GM12892 (cell line): ENCODE data around the gene CD36.
A peak's percentile ranks its signal among the peaks of the same experiment; 100 is the strongest.

Experiments
- DNase-seq: peaks from one replicate; pipeline ENCODE4 v3.0.0; 2011; ENCODE audit not compliant: insufficient read length
- FAIRE-seq: peaks from 2 replicates; lab custom pipeline; 2011; peaks lifted over from hg19 to GRCh38; lab: Jason Lieb, UNC
- POLR2A ChIP-seq: IDR thresholded peaks from 2 replicates; pipeline ENCODE4 v1.6.1; 2011; ENCODE audit warnings: low read depth, low read length, control low read depth
- POLR2AphosphoS5 ChIP-seq: IDR thresholded peaks from 2 replicates; pipeline ENCODE4 v1.6.1; 2011; ENCODE audit warnings: low read depth, low read length, control low read depth
- TAF1 ChIP-seq: IDR thresholded peaks from 2 replicates; pipeline ENCODE4 v1.6.1; 2011; ENCODE audit warnings: low read depth, mild to moderate bottlenecking, control low read depth, low read length, borderline replicate concordance

CD36 gene

DNA sequence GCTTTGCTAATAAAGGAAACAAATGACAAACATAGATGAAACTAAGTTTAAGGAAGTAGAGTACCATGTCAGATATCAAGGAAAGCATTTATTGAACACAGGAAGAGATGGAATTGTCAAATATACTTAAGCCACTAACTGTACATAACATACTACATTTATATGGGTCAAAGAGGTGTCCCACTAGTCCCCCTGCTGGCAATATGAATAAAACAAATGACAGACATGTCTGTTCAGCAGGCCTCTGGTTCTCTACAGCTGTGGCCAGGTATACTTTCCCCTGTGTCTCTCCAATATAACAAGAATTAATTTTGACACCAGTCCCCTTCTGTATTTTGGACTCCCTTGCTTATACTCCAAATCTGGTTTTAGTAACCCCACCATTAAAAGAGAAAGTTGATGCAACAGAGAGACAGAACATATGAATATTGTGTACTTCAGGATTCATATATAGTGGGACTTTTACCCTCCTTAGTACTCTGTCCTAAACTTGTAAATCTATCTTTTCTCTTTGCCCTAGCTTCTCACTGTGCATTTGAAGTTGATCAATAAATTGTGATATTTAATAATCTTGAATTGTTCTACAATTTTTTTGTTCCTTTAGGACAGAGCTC lies 42.9 kb downstream of the CD36 start:
- TF ChIP-seq POLR2A (no peak), POLR2AphosphoS5 (no peak), TAF1 (no peak)
- no peak for DNase-seq
- FAIRE-seq, result no peak

DNA sequence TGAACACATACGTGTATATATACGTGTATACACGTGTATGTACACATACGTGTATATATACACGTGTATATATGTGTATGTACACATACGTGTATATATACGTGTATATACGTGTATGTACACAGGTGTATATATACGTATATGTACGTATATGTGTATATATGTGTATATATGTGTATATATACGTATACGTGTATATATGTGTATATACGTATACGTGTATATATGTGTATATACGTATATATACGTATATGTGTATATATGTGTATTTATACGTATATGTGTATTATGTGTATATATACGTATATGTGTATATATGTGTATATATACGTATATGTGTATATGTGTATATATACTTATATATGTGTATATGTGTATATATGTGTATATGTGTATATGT lies 44.3 kb downstream of the CD36 start:
- FAIRE-seq (no peak), DNase-seq (no peak)
- TF ChIP-seq POLR2A (no peak), TAF1 (no peak), POLR2AphosphoS5 (no peak)

DNA sequence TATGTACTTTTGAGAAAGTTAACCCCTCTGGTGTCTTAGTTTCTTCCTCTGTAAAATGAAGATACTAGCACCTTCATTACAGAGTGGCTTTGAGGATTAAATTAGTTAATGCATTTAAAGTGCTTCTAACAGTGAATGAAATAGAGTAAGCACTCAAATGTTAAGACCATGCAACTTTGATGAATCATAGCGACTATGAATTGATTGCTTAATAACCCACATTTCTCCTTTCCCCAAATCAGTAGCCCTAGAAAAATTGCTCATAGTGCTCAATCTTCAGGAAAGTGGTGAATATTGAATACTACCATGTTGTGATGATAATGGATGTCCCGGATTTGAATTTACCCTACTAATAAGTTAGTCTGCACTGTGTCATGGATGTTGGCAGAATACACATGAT lies 48.1 kb downstream of the CD36 start:
- FAIRE-seq, result no peak
- no peak for DNase-seq
- TF ChIP-seq TAF1, result no peak
- TF ChIP-seq POLR2A, result no peak

DNA sequence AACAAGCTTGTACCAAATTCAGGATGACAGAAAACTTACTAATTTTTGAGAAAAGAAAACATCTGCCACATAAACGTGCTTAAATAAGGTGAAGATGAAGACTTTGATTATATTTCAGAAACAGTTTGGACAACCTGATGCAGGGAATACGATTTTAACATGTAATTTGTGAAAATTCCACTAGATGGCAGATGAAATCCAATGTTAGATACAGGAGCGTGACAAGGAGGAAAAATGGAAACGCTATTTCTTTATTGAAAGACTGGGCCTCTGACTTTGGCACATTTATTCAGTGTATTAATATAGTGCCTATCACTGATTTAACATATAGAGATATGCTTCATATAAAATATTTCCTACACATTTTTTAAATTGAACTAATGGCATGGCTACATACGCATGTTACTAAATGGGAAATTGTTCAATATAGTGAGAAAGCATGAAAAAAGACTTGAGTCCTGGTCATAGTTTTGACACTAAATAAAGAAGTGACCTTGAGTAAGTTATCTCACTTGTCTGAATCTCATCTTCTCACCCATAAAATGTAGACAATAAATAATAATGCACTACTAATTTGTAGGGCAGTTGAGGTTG lies 60.7 kb downstream of the CD36 start:
- peak; percentile 90 for FAIRE-seq
- no peak for DNase-seq
- TF ChIP-seq TAF1 (no peak), POLR2AphosphoS5 (no peak), POLR2A (no peak)

DNA sequence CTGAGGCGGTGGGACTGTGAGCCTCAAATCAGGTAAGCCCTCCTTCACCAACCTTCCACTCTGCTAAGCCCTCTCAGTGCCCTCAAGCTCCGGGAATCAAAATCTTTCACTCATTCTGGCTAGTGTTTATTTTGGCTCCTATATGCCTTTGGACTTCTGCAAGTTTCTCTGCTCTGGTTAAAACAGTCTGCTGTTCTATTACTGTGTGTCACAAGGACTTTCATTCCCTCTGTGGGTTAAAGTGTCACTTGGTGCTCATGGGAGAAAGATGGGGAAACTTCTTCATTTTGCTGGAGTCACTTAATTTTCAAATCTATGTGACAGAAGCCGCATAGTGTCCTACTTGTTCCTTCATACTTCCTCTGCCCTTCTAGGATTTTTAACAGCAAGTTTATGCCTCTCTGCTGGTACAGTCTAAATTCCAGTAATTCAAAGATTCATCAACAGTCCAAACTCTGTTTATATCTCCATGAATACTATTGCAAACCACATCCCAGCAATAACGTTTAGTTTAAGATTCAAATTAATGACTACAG lies 61.3 kb downstream of the CD36 start:
- no peak for TF ChIP-seq TAF1
- TF ChIP-seq POLR2AphosphoS5, result no peak
- no peak for TF ChIP-seq POLR2A
- no peak for DNase-seq
- no peak for FAIRE-seq

DNA sequence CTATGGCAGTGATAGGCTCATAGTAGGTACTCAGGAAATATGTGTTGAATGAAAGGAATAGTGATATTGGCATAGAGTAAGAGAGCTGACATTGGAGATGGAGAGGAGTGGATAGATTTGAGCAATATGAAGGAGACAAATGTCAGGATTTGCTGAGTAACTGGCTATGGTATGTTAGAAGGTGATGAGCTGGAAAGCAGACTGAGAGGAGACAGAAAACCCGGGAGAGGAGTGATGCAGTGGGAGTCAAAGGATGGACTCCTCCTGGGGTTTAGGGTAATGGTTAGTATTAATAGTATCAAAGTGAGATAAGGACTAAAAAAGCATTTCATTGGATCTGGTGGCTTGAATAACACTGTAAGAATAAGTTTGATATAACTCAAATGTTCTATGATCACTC lies 64.8 kb downstream of the CD36 start:
- TF ChIP-seq POLR2AphosphoS5 (no peak), POLR2A (no peak), TAF1 (no peak)
- DNase-seq (no peak), FAIRE-seq (no peak)

DNA sequence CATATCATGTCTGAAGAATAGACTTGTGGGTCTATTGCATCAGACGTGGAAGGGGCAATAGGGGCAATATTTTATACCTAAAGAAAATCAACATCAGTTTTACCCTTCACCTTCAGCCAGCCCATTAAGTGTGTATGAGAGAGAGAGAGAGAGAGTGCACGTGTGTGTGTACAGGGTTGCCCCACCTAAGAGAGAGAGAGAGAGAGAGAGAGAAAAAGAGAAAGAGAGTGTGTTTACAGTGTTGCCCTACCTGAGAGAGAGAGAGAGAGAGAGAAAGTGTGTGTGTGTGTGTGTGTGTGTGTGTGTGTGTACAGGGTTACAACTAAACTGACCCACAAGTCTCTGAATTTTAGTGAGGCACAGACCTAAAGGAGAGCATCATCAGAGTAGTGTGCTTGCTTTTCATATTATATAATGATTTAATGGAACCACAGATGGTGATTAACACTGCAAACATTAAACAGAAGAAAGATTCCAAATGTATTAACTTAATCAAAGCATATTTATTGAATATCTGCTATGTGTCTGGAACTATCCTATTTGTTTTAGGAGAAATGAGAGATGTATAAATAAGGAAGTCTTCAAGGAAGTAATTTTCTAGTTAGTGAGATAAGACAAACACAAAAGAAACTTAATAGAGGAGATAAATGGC lies 66.8 kb downstream of the CD36 start:
- DNase-seq (no peak), FAIRE-seq (no peak)
- TF ChIP-seq TAF1, result no peak
- no peak for TF ChIP-seq POLR2A
- no peak for TF ChIP-seq POLR2AphosphoS5

DNA sequence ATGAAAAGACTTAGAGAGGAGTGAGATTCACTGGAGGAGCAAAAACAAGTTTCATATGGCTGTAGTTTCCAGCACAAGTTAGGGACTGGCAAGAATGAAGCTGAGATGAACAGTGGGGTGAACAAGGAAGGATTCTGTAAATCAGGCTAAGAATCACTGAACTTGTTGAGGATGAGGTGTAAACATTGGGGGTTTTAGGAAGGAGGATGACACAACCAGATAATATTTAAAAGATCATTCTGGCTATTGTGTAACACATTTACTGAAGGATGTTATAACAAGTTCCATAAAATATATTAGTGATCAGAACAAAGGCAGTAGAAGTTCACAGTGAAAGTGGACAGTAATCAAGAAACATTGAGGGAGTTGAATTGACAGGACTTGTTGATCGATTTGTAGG lies 68.9 kb downstream of the CD36 start:
- FAIRE-seq (no peak), DNase-seq (no peak)
- TF ChIP-seq TAF1 (no peak), POLR2A (no peak), POLR2AphosphoS5 (no peak)

DNA sequence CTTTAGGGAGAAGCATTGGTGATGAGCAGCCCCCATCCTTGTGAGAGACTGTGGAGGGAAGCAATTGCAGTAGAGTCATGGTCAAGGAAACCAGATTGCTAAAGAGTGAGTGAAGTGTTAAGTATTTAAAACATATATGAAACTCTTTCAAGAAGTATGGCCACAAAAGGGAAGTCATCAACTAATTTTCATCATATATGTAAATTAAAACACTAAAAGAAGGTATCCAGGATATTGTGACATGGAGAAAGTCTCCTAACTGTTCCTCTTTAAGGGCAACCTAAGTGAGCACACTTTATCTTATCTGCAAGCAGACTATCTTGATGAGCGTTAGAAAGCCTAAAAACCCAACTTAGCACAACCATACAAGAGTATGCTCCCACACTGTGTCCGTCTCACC lies 69.7 kb downstream of the CD36 start:
- TF ChIP-seq POLR2AphosphoS5 (no peak), POLR2A (no peak), TAF1 (no peak)
- DNase-seq (no peak), FAIRE-seq (no peak)

DNA sequence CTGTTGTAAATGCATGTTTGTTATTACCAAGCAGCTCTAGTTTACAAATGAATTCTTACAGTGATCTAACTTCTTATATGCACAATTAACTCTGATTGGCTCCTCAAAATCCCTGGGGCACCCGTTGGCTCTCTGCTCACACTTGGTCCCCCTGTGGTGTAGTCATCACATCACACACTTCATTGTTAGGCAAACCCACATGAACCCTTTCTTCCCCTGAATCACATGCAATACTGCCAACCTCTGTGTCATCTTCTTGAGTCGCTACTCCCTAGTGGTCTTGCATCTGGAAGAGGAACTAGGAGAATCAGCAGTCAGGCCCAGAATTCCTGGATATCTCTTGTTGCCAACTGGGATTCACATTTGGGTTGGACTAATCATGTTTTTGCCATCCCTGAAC lies 73.1 kb downstream of the CD36 start:
- FAIRE-seq (no peak), DNase-seq (no peak)
- TF ChIP-seq POLR2A (no peak), TAF1 (no peak), POLR2AphosphoS5 (no peak)

DNA sequence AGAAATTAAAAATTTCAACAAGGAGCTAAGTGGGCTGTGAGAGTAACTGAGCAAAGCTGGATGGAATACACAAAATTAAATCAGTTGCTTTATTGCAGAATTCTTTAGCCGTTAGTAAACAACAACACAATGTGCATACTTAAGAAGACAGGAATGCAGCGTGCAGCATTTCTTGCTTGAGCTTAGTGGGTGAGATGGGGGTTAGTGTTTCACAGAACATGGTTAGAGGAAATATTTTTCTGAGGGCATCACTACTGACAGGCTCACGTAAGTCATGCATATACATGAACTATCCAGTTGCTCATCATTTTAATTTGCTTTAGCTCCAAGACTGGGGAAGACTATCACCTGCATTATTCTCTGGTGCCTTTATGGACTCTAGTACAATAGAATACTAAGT lies 80.8 kb downstream of the CD36 start:
- TF ChIP-seq TAF1, result no peak
- TF ChIP-seq POLR2A, result no peak
- TF ChIP-seq POLR2AphosphoS5, result no peak
- DNase-seq (no peak), FAIRE-seq (no peak)

DNA sequence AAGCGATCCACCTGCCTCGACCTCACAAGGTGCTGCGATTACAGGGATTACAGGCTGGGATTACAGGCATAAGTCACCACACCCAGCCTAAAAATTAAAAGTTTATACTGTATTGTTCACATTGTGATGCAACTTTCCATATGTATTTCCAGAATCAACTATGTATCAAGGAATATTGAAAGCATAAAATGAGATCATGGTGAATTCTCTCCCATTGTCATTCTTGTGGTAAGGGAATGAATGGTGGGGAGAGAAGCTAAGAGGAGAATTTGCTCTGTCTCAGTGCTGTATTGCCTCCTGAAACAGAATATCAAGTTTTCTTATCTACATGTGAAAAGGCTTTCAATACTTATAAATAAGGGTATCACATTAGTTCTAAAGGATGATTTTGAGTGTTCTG lies 81.7 kb downstream of the CD36 start:
- FAIRE-seq (no peak), DNase-seq (no peak)
- no peak for TF ChIP-seq TAF1
- TF ChIP-seq POLR2AphosphoS5, result no peak
